ENCODE results near the gene PRUNE1.
A peak's percentile ranks its signal among the peaks of the same experiment; 100 is the strongest.

The PRUNE1 gene

DNA sequence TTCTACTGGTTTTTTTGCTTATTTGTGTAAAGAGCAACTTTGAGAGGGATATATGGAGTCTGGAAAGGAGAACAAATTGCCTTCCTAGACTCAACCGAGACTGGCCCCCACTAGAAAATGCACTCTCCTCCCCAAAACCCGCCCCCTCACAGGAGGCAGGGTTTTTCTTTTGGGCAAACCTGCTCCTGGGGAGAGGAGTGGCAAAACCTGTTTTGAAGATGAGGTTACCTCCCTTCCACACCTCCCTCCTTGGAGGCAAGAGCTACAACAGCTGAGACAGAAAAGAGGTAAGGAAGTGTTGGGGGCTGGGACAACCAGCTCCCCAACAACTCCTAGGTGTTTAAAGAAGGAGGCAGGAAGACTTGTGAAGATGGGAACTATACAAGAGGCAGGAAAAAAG is 28.1 kb downstream of the PRUNE1 start, which contains the start of gene BNIPL:
BNIPL (plus strand) TSS at position 231 of the 400 bp plus-strand sequence; CDS start at position 371, 140 bp downstream.
- TF ChIP-seq CTCF (IDR thresholded peaks at IDR 0.05; ENCODE audit: insufficient read depth, low read depth, low read length, missing control alignments), result no peak
- peak; percentile 73 for DNase-seq (ENCODE audit: low read depth)
- H3K4me3 ChIP-seq (ENCODE audit: low read length), result peak within 1 kb of the TSS; percentile 49

DNA sequence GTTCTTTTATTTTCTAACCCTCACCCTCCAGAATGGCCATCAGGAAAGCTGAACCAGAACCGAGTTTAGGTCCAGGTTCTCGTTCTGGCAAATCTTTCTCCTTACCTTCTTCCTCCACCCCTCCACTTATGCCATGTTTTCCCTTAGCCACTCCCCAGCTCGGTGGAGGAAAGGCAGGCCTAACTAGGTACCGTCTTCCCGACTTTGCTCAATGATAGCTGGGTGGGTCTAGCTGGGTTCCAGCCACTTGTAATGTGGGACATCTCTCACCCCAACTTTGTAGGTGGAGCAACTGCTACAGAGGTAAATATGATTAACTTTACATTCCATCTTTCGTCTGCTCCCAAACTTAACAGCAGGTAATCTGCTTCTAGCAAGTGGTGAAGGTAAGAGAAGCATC is 28.8 kb downstream of the PRUNE1 start:
- DNase-seq (ENCODE audit: low read depth), result no peak
- no peak for TF ChIP-seq CTCF (IDR thresholded peaks at IDR 0.05; ENCODE audit: insufficient read depth, low read depth, low read length, missing control alignments)
- peak overlapping the region; percentile 49 for H3K4me3 ChIP-seq (ENCODE audit: low read length)

DNA sequence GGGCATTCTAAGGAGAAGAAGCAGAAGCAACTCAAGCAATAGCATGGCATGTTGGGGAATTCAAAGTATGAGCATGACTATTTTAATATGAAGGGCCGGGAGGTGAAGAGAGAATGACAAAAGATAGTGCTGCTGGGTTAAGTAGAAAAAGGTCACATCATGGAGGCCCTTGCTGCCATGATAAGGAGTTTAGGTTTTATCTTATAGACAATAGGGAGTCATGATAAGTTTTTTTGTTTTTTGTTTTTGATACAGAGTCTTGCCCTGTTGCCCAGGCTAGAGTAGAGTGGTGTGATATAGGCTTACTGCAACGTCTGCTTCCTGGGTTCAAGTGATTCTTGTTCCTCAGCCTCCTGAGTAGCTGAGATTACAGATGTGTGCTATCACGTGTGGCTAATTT is 31.3 kb downstream of the PRUNE1 start:
- no peak for DNase-seq (ENCODE audit: low read depth)
- no peak for TF ChIP-seq CTCF (IDR thresholded peaks at IDR 0.05; ENCODE audit: insufficient read depth, low read depth, low read length, missing control alignments)
- no peak overlapping the region for H3K4me3 ChIP-seq (ENCODE audit: low read length)

GRCh38 chr1:151043163-151043562 is 34.9 kb downstream of the PRUNE1 start:
- DNase-seq (ENCODE audit: low read depth), result no peak
- TF ChIP-seq CTCF (IDR thresholded peaks at IDR 0.05; ENCODE audit: insufficient read depth, low read depth, low read length, missing control alignments), result no peak
- no peak overlapping the region for H3K4me3 ChIP-seq (ENCODE audit: low read length)

DNA sequence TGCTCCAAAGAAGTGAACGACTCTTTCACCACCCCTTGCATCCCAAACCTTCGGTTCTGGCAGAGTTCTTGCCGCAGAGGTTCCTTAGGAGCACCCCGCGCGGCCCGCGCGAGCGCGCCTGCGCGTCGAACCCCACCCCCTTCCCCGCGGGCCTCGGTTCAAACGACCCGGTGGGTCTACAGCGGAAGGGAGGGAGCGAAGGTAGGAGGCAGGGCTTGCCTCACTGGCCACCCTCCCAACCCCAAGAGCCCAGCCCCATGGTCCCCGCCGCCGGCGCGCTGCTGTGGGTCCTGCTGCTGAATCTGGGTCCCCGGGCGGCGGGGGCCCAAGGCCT is 39.3 kb downstream of the PRUNE1 start, which contains the start of gene C1orf56:
C1orf56 (plus strand) TSS at position 161 of the 334 bp plus-strand sequence; CDS start at position 258, 97 bp downstream.
- peak; percentile 40 for DNase-seq (ENCODE audit: low read depth)
- peak within 1 kb of the TSS; percentile 60 for H3K4me3 ChIP-seq (ENCODE audit: low read length)
- no peak for TF ChIP-seq CTCF (IDR thresholded peaks at IDR 0.05; ENCODE audit: insufficient read depth, low read depth, low read length, missing control alignments)

- peak overlapping the region; percentile 60 for H3K4me3 ChIP-seq (ENCODE audit: low read length)
- DNase-seq (ENCODE audit: low read depth), result peak; percentile 79
- TF ChIP-seq CTCF (IDR thresholded peaks at IDR 0.05; ENCODE audit: insufficient read depth, low read depth, low read length, missing control alignments), result peak; percentile 56
These were observed 39.8 kb downstream of the PRUNE1 start for GRCh38 chr1:151047925-151048644.

- peak overlapping the region; percentile 60 for H3K4me3 ChIP-seq (ENCODE audit: low read length)
- TF ChIP-seq CTCF (IDR thresholded peaks at IDR 0.05; ENCODE audit: insufficient read depth, low read depth, low read length, missing control alignments), result no peak
- DNase-seq (ENCODE audit: low read depth), result no peak
These were observed 40.4 kb downstream of the PRUNE1 start for GRCh38 chr1:151048645-151049032.
